ENCODE measurements around the gene CEACAM16.
A peak's percentile ranks its signal among the peaks of the same experiment; 100 is the strongest.

DNA sequence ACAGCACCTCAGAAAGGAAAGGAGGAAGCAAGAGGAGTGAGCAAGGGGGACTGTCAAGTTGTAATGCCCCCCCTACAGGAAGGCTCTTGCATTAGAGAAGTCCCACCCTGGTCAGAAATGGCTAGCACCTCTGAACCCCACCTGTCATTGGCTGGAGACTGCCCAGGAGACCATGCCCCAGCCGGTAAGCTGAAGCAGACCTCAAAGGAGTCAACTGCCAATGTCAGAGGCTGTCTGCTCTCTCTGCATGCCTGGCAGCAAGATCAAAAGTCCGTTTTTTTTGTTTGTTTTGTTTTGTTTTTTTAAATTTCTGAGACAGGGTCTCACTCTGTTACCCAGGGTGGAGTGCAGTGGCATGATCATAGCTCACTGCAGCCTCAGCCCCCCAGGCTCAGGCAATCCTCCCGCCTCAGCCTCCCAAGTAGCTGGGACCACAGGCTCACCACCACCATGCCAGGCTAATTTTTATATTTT is 41.4 kb downstream of the CEACAM16 start:
- TF ChIP-seq, protein P1, sequence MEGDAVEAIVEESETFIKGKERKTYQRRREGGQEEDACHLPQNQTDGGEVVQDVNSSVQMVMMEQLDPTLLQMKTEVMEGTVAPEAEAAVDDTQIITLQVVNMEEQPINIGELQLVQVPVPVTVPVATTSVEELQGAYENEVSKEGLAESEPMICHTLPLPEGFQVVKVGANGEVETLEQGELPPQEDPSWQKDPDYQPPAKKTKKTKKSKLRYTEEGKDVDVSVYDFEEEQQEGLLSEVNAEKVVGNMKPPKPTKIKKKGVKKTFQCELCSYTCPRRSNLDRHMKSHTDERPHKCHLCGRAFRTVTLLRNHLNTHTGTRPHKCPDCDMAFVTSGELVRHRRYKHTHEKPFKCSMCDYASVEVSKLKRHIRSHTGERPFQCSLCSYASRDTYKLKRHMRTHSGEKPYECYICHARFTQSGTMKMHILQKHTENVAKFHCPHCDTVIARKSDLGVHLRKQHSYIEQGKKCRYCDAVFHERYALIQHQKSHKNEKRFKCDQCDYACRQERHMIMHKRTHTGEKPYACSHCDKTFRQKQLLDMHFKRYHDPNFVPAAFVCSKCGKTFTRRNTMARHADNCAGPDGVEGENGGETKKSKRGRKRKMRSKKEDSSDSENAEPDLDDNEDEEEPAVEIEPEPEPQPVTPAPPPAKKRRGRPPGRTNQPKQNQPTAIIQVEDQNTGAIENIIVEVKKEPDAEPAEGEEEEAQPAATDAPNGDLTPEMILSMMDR (IDR thresholded peaks at IDR 0.05) = no peak
- peak; percentile 34 for TF ChIP-seq POLR2A (IDR thresholded peaks at IDR 0.05)
